Gastrocnemius medialis (tissue), 4 donors: ENCODE measurements around the gene PIP5KL1.

Source experiments
- CTCF ChIP-seq, 5 experiments: fragments of 450-650 bp in 3 of 5; fragments of 200-600 bp in 2 of 5; sonication (generic) in 2 of 5; IDR thresholded peaks in 4 of 5; conservative IDR thresholded peaks in 1 of 5; 1 replicate in 4 of 5; 2 replicates in 1 of 5; pipeline ENCODE4 v1.5.1; 2016 to 2019; ENCODE audit warnings: antibody characterized with exemption in 5 of 5, mild to moderate bottlenecking in 3 of 5, moderate library complexity in 3 of 5
- POLR2A ChIP-seq, 2 donors: fragments of 450-650 bp; IDR thresholded peaks; one replicate each; pipeline ENCODE4 v1.6.1; 2017; ENCODE audit warnings: antibody characterized with exemption in 2 of 2, mild to moderate bottlenecking in 2 of 2, moderate library complexity in 2 of 2

GRCh38 chr9:127935765-127936221 is 5.2 kb upstream of the PIP5KL1 start:
- no peak for TF ChIP-seq CTCF (IDR thresholded peaks at IDR 0.05 in 4 of 5, conservative IDR thresholded peaks at IDR 0.05 in 1 of 5)
- no peak for TF ChIP-seq POLR2A (IDR thresholded peaks at IDR 0.05)
